ENCODE data around the gene CDK5RAP2. TPM values are rescaled to one million over a fixed set of nuclear protein-coding genes. Genes with fewer than 3 reads are reported as not detected.

Gene CDK5RAP2
- total RNA-seq, 2 experiments from 2014 or later: 76.0 to 81.6 TPM

GRCh38 chr9:120447959-120448500 is 131.9 kb downstream of the CDK5RAP2 start:
- no peaks in the 10 kb centered on the region for H3K9me2 ChIP-seq (ENCODE audit: insufficient read depth, low read length)
- POLR2A ChIA-PET: no interaction called here
- CTCF ChIA-PET (ENCODE audit: unreplicated experiment): no interaction called here
- no peaks in the 10 kb centered on the region for H3K4me1 ChIP-seq (ENCODE audit: insufficient read depth, low read length, poor library complexity, severe bottlenecking)
- no peaks in the 10 kb centered on the region for H3K9me3 ChIP-seq (ENCODE audit: low read length)
- no peak overlapping the region for H3K4me3 ChIP-seq (ENCODE audit: low read depth, low read length, poor library complexity, severe bottlenecking)
- no peaks in the 10 kb centered on the region for H3K79me2 ChIP-seq (ENCODE audit: insufficient read depth, low read depth, low read length)
- TF ChIP-seq, protein P1, sequence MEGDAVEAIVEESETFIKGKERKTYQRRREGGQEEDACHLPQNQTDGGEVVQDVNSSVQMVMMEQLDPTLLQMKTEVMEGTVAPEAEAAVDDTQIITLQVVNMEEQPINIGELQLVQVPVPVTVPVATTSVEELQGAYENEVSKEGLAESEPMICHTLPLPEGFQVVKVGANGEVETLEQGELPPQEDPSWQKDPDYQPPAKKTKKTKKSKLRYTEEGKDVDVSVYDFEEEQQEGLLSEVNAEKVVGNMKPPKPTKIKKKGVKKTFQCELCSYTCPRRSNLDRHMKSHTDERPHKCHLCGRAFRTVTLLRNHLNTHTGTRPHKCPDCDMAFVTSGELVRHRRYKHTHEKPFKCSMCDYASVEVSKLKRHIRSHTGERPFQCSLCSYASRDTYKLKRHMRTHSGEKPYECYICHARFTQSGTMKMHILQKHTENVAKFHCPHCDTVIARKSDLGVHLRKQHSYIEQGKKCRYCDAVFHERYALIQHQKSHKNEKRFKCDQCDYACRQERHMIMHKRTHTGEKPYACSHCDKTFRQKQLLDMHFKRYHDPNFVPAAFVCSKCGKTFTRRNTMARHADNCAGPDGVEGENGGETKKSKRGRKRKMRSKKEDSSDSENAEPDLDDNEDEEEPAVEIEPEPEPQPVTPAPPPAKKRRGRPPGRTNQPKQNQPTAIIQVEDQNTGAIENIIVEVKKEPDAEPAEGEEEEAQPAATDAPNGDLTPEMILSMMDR (conservative IDR thresholded peaks at IDR 0.05; ENCODE audit: low read length): no peak
- no peak for TF ChIP-seq EZH2phosphoT487 (IDR thresholded peaks at IDR 0.05; ENCODE audit: borderline replicate concordance, low read depth, low read length)
- no peak overlapping the region for H2AFZ ChIP-seq (ENCODE audit: low read length)
- H4K20me1 ChIP-seq (ENCODE audit: insufficient read depth, low read length): no peaks in the 10 kb centered on the region
- intact Hi-C loops (cut with micrococcal nuclease; ENCODE audit: unreplicated experiment): no loop called here
- H3K4me2 ChIP-seq (ENCODE audit: low read length): no peak overlapping the region
- BruUV-seq (replicated peaks): no TSS peak
- H3K27ac ChIP-seq (ENCODE audit: low read depth, low read length, poor library complexity, severe bottlenecking): no peak overlapping the region
- H3K36me3 ChIP-seq (ENCODE audit: insufficient read depth, low read length): peaks cover 87% of the 10 kb centered on the region
- DNase-seq (ENCODE audit: low spot score): no peak

GRCh38 chr9:120446671-120447070 is 133.3 kb downstream of the CDK5RAP2 start:
- TF ChIP-seq, protein P1 (conservative IDR thresholded peaks at IDR 0.05; ENCODE audit: low read length): no peak
- TF ChIP-seq EZH2phosphoT487 (IDR thresholded peaks at IDR 0.05; ENCODE audit: borderline replicate concordance, low read depth, low read length): no peak
- H2AFZ ChIP-seq (ENCODE audit: low read length): no peak overlapping the region
- no peak overlapping the region for H3K4me3 ChIP-seq (ENCODE audit: low read depth, low read length, poor library complexity, severe bottlenecking)
- POLR2A ChIA-PET: no interaction called here
- no peaks in the 10 kb centered on the region for H3K9me2 ChIP-seq (ENCODE audit: insufficient read depth, low read length)
- H4K20me1 ChIP-seq (ENCODE audit: insufficient read depth, low read length): no peaks in the 10 kb centered on the region
- H3K36me3 ChIP-seq (ENCODE audit: insufficient read depth, low read length): peaks cover 89% of the 10 kb centered on the region
- no peaks in the 10 kb centered on the region for H3K4me1 ChIP-seq (ENCODE audit: insufficient read depth, low read length, poor library complexity, severe bottlenecking)
- BruUV-seq (replicated peaks): no TSS peak
- no peaks in the 10 kb centered on the region for H3K9me3 ChIP-seq (ENCODE audit: low read length)
- no peak for DNase-seq (ENCODE audit: low spot score)
- intact Hi-C loops (cut with micrococcal nuclease; ENCODE audit: unreplicated experiment): no loop called here
- no peak overlapping the region for H3K27ac ChIP-seq (ENCODE audit: low read depth, low read length, poor library complexity, severe bottlenecking)
- no peak overlapping the region for H3K4me2 ChIP-seq (ENCODE audit: low read length)
- H3K79me2 ChIP-seq (ENCODE audit: insufficient read depth, low read depth, low read length): no peaks in the 10 kb centered on the region
- CTCF ChIA-PET (ENCODE audit: unreplicated experiment): no interaction called here

DNA sequence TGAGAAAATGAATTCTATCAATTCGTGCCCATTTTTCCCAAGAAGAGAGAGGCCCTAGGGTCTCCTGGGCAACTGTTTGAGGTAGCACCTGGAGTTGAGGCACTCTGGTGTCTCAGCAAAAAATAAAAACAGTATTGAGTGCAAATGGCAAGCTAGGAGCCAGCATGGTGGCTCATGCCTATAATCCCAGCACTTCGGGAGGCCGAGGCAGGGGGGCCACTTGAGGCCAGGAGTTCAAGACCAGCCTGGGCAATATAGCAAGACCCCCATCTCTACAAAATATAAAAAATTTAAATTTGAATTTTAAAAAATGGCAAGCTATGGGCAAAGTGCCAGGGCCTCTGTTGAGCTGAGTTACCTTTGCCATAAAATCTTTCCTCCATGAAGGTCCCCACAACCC is 136.0 kb downstream of the CDK5RAP2 start:
- Histone ChIP-seq H3K4me2 (ENCODE audit: low read length) (no peak overlapping the region), H3K27ac (ENCODE audit: low read depth, low read length, poor library complexity, severe bottlenecking) (no peak overlapping the region), H3K9me2 (ENCODE audit: insufficient read depth, low read length) (no peaks in the 10 kb centered on the region), H3K9me3 (ENCODE audit: low read length) (no peaks in the 10 kb centered on the region), H4K20me1 (ENCODE audit: insufficient read depth, low read length) (no peaks in the 10 kb centered on the region), H3K4me1 (ENCODE audit: insufficient read depth, low read length, poor library complexity, severe bottlenecking) (no peaks in the 10 kb centered on the region), H3K79me2 (ENCODE audit: insufficient read depth, low read depth, low read length) (no peaks in the 10 kb centered on the region), H3K4me3 (ENCODE audit: low read depth, low read length, poor library complexity, severe bottlenecking) (no peak overlapping the region), H3K36me3 (ENCODE audit: insufficient read depth, low read length) (peaks cover 90% of the 10 kb centered on the region), H2AFZ (ENCODE audit: low read length) (no peak overlapping the region)
- no peak for DNase-seq (ENCODE audit: low spot score)
- CTCF ChIA-PET (ENCODE audit: unreplicated experiment): no interaction called here
- intact Hi-C loops (cut with micrococcal nuclease; ENCODE audit: unreplicated experiment): no loop called here
- no TSS peak for BruUV-seq (replicated peaks)
- POLR2A ChIA-PET: interaction anchor here (0.5 to 1.2 kb wide), 2 partner anchors 11 to 90 kb away, joined by 3 read pairs; no protein-coding TSS in a partner anchor
- TF ChIP-seq EZH2phosphoT487 (IDR thresholded peaks at IDR 0.05; ENCODE audit: borderline replicate concordance, low read depth, low read length): no peak
- TF ChIP-seq, protein P1 (conservative IDR thresholded peaks at IDR 0.05; ENCODE audit: low read length): no peak

All from OCI-LY7 (cell line).